CD4-positive, alpha-beta T cell treated with Interleukin-21 for 1 hour (primary cell): ENCODE results near the gene SNAP23.
"Not testable (repeated sequence)": the region's sequence is repeated elsewhere in the genome, so short reads cannot be mapped to it uniquely, and the experiment has no call there.

ENCODE experiments used
- DNase-seq: peaks from one replicate; pipeline ENCODE4 v3.0.0-alpha.2; 2020

SNAP23 gene

DNA sequence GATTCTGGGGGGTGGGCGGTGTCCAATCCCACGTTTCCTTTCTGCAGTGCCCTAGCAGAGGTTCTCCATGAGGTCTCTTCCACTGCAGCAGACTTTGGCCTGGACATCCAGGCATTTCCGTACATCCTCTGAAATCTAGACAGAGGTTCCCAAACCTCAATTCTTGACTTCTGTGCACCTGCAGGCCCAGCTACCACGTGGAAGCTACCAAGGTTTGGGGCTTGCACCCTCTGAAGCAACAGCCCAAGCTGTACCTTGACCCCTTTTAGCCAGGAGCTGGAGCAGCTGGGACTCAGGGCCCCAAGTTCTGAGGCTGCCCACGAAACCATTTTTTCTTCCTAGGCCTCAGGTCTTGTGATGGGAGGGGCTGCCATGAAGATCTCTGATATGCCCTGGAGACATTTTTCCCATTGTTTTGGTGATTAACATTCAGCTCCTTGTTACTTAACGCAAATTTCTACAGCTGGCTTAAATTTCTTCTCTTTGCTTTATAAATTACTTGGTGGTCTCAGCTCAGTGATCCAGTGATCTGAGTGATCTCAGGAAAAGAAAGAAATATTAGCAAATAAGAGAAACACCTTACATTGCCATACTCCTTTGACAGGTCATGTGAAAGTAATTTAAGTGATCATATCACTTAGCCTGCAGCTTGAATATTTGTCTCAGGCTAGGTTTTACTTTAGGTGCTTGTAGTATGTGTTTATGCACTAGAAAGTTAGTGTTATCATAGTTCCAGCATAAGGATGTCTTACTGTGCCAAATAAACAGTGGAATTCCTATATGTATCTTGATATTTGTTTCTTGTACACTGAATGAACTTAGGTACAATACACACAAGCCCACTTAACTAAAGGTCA is 3.0 kb downstream of the SNAP23 start:
- DNase-seq, result no peak

DNA sequence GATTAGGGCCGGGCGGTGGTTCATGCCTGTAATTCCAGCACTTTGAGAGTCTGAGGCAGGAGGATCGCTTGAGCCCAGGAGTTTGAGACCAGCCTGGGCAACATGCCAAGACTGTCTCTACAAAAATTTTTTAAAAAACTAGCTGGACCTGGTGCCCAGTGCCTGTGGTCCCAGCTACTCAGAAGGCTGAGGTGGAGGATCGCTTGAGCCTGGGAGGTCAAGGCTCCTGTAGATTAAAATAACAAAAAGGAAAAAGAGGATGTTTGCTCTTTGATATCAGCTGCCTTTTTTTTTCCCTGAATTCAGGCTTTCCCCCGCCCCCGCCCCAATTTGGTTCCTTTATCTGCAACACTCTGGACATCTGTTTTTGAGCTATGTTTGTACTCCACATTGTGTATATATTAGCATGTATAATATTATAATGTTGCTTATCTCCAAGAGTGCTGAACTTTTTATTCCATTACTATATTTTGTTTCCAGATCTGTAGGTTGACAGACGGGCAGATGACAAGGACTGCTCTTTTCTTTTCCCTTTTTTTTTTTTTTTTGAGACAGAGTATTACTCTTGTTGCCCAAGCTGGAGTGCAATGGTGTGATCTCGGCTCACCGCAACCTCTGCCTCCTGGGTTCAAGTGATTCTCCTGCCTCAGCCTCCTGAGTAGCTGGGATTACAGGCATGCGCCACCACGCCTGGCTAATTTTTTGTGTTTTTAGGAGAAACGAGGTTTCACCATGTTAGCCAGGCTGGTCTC is 4.6 kb downstream of the SNAP23 start:
- DNase-seq, result no peak

- no peak for DNase-seq
Observed at GRCh38 chr15:42502477-42502876, 7.0 kb downstream of the SNAP23 start.

- DNase-seq, result no peak
Observed at GRCh38 chr15:42503825-42504224, 8.4 kb downstream of the SNAP23 start.

GRCh38 chr15:42504631-42505030 is 9.2 kb downstream of the SNAP23 start:
- no peak for DNase-seq

DNA sequence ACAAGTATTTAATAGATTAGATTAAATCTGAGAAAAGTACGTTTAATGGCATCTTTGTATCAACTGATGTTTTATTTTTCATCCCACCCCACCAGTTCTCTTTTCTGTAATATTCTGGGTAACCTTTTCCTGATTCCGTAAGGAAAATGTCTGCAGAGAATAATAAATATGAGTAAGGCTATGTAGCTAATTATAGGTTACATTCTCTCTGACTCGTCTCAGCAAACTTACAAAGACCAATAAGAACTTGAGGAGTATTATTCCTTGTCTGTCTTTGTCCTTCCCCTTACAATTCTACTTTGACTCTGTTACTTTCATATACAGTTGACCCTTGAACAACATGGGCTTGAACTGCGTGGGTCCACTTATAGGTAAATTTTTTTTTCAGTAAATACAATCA is 12.1 kb downstream of the SNAP23 start:
- DNase-seq, result no peak

GRCh38 chr15:42508263-42508690 is 12.8 kb downstream of the SNAP23 start:
- DNase-seq, result no peak

DNA sequence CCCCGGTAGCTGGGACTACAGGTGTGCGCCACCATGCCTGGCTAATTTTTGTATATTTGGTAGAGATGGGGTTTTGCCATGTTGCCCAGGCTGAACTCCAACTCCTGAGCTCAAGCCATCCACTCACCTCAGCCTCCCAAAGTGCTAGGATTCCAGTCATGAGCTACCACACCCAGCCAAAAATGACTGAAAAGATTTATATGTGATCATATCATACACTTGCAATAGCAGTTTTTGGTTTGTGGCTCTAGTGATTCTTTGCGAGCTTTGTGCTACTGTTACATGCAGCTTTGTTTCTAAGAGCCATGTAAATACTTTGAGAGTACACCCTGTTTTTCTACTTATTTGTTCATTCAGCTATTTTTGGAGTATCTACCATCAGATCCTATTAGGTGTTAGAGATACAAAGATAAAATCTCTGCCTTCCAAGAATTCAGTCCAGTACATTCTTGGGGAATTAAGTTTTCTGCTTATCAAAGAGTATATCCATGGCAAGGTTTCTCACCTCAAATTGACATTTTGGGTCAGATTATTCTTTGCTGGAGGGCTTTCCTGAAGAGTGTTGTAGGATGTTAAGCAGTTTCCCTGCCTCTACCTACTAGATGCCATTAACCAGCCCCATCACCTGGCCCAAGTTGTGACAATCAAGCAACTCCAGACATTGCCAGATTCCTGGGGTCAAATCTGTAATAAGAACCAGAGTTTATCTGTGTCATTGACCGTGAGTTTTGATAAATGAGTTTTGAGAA is 15.0 kb downstream of the SNAP23 start:
- DNase-seq, result no peak

- DNase-seq, result no peak
Observed at GRCh38 chr15:42511007-42511391, 15.6 kb downstream of the SNAP23 start.

GRCh38 chr15:42523331-42523730 is 27.9 kb downstream of the SNAP23 start:
- no peak for DNase-seq

DNA sequence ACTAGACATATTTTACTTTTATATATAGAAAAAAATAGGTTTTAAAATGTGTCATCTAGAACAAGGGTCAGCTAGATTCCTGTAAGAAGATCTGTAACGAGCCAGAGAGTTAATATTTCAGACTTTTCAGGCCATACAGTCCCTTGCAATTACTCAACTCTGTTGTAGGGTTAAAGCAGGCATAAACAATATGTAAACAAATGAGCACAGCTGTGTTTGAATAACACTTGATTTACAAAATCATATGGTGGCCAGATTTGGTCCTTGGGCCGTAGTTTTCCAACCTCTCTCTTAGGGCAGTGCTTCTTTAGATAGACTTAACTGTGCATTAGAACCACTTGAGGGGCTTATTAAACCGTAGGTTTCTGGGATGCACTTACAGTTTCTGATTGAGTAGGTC is 33.5 kb downstream of the SNAP23 start:
- no peak for DNase-seq

GRCh38 chr15:42533246-42533645 is 37.8 kb downstream of the SNAP23 start:
- DNase-seq, result no peak

DNA sequence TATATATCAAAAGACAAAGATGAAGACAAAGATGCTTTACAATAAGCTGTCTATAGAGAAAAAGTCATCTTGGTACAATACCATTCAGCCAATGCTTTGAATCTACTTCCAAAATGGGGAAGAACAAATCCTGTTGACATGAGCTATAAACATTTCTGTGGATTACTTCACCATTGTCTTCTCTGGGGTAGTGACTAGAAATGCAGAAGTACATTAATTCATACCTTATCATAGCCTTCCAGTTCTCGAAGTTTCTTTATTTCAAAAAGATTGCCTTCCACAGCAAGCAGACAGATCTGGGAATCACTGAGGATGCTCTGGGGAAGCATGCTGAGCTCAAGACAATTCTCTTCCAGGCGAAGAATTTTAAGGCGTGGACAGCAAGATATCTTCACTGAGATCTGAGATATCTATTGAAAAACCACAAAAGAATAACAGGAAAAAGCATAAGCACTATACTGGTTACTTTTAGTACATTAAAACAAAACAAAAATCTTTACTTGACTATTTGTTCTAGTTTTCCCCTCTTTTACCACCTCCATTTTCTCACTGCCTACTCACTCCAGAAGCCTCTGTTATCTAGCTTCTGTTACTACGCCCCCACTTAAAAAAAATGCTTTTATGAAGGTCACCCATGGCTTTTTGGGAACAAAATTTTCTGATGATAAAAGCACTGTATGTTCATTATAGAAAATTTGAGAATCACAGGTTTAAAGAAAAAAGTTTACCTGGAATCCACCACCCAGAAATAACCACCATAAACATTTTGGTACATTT is 49.6 kb downstream of the SNAP23 start:
- no peak for DNase-seq

DNA sequence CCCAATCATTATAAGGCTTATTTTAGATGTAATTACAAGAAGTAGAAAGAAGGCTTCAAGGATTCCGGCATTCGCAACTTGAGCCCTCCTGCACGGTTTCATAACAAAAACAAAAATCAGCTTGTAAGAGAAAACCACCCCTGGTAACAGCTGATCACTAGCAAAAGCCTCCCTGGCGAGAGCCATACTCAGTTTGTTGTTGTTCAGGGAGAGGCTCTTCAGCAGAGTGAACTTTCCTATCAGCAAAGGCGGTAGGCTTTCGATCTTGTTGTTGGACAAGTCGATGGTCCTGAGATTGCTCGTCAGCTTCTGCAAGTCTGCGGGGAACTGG is 52.4 kb downstream of the SNAP23 start:
- DNase-seq, result no peak

GRCh38 chr15:42548249-42549031 is 53.0 kb downstream of the SNAP23 start, which contains the start of the genes HAUS2 and LRRC57:
HAUS2 (plus strand) TSS chr15:42548838; CDS start chr15:42548873, 35 bp downstream.
LRRC57 (minus strand) TSS chr15:42548793; CDS start chr15:42548434, 359 bp downstream.
- peak; percentile 86 for DNase-seq

DNA sequence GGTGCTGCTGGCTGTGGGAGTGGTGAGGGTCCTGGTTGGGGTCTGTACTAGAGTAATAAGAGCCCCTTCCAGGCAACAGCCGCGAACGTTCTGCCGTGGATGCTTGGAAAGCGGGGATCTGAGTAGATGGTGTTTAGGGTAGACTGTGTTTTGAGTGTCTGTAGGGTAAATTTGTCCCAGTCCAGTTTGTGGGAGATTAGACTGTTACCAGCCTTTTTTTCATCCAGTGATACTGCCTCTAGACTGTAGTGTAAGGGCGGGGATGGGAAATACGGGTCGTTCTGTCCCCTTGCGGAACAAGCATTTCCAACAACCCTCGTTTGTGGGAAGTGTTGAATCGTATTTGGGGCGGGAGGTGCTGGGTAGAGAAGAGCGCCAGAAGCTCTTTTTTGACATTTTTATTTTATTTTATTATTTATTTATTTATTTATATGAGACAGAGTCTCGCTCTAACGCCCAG is 53.6 kb downstream of the SNAP23 start:
- peak; percentile 43 for DNase-seq

- no peak for DNase-seq
Observed at GRCh38 chr15:42549741-42550392, 54.4 kb downstream of the SNAP23 start.

- no peak for DNase-seq
Observed at GRCh38 chr15:42553554-42553953, 58.1 kb downstream of the SNAP23 start.

GRCh38 chr15:42556550-42557207 is 61.2 kb downstream of the SNAP23 start:
- not testable (repeated sequence) for DNase-seq

DNA sequence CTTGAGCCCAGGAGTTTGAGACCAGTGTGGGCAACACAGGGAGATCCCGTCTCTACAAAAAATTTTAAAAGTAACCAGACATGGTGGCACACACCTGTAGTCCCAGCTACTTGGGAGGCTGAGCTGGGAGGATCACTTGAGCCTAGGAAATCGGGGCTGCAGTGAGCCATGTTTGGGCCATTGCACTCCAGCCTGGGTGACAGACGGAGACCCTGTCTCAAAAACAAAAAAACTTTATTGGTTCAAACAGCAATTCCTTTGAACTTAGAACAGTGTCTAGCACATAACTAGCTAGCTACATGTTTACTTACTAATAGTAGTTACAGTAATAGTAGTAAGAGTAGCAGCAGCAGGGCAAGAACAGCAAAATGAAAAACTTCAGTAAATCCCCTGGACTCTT is 63.3 kb downstream of the SNAP23 start:
- DNase-seq, result no peak
